HEK293T (cell line): Measurements from ENCODE around the gene CPED1.
A peak's percentile ranks its signal among the peaks of the same experiment; 100 is the strongest.

Source experiments
- CTCF ChIA-PET: fragments of 350-600 bp; formaldehyde crosslinking; extraction: SDS; loops from one replicate; lab custom pipeline; 2021; ENCODE audit warnings: antibody characterized with exemption, inconsistent platforms; lab: Yijun Ruan, JAX
- POLR2A ChIA-PET: fragments of 350-600 bp; formaldehyde crosslinking; extraction: SDS; loops from one replicate; lab custom pipeline; 2020; ENCODE audit warnings: antibody characterized with exemption, inconsistent platforms; lab: Yijun Ruan, JAX
- DNase-seq: peaks from one replicate; pipeline ENCODE4 v3.0.0; 2012; ENCODE audit warnings: mixed read lengths; ENCODE audit errors: extremely low spot score
- ARNT ChIP-seq: fragments of 450-650 bp; IDR thresholded peaks from 2 replicates; pipeline ENCODE4 v1.6.1; 2017; ENCODE audit warnings: mild to moderate bottlenecking
- BHLHE40 ChIP-seq: fragments of 450-650 bp; IDR thresholded peaks from 2 replicates; pipeline ENCODE4 v1.6.1; 2016; ENCODE audit warnings: mild to moderate bottlenecking, moderate library complexity, borderline replicate concordance
- CTBP1 ChIP-seq: fragments of 450-650 bp; IDR thresholded peaks from 2 replicates; pipeline ENCODE4 v1.6.1; 2016; ENCODE audit warnings: borderline replicate concordance
- ELF4 ChIP-seq: fragments of 450-650 bp; IDR thresholded peaks from 2 replicates; pipeline ENCODE4 v1.6.1; 2017; ENCODE audit warnings: antibody characterized with exemption
- FOXA1 ChIP-seq: fragments of 450-650 bp; IDR thresholded peaks from 2 replicates; pipeline ENCODE4 v1.6.1; 2016; ENCODE audit warnings: mild to moderate bottlenecking
- FOXK2 ChIP-seq: fragments of 450-650 bp; IDR thresholded peaks from 2 replicates; pipeline ENCODE4 v1.6.1; 2016; ENCODE audit warnings: mild to moderate bottlenecking
- HDGF ChIP-seq: fragments of 450-650 bp; IDR thresholded peaks from 2 replicates; pipeline ENCODE4 v1.6.1; 2017; ENCODE audit warnings: antibody characterized with exemption, borderline replicate concordance
- L3MBTL2 ChIP-seq: fragments of 450-650 bp; conservative IDR thresholded peaks from 2 replicates; pipeline ENCODE4 v1.6.1; 2016; ENCODE audit warnings: mild to moderate bottlenecking
- LEF1 ChIP-seq: fragments of 450-650 bp; IDR thresholded peaks from 2 replicates; pipeline ENCODE4 v1.6.1; 2017; ENCODE audit warnings: mild to moderate bottlenecking, borderline replicate concordance
- NFRKB ChIP-seq: fragments of 450-650 bp; IDR thresholded peaks from 2 replicates; pipeline ENCODE4 v1.6.1; 2016; ENCODE audit warnings: mild to moderate bottlenecking, moderate library complexity
- PKNOX1 ChIP-seq: fragments of 450-650 bp; IDR thresholded peaks from 2 replicates; pipeline ENCODE4 v1.6.1; 2016
- SP1 ChIP-seq: fragments of 450-650 bp; IDR thresholded peaks from 2 replicates; pipeline ENCODE4 v1.6.1; 2017
- SUZ12 ChIP-seq: fragments of 450-650 bp; IDR thresholded peaks from 2 replicates; pipeline ENCODE4 v1.6.1; 2016; ENCODE audit warnings: mild to moderate bottlenecking
- TARDBP ChIP-seq: fragments of 450-650 bp; IDR thresholded peaks from 2 replicates; pipeline ENCODE4 v1.6.1; 2016
- ZNF384 ChIP-seq: fragments of 450-650 bp; IDR thresholded peaks from 2 replicates; pipeline ENCODE4 v1.6.1; 2016

CPED1 gene

GRCh38 chr7:121019018-121019417 is 30.5 kb downstream of the CPED1 start:
- CTCF ChIA-PET: no interaction called here
- POLR2A ChIA-PET: no interaction called here

GRCh38 chr7:121020249-121020988 is 31.9 kb downstream of the CPED1 start:
- POLR2A ChIA-PET: no interaction called here

More at GRCh38 chr7:121019018-121019417, 30.5 kb downstream of the CPED1 start:
- TF ChIP-seq BHLHE40 (no peak), PKNOX1 (0 out of 2 replicates have a peak, but pooled peaks have one; percentile 19)
- no peak for DNase-seq

GRCh38 chr7:121020989-121021969 is 32.8 kb downstream of the CPED1 start:
- POLR2A ChIA-PET: no interaction called here
- TF ChIP-seq SP1 (no peak), ELF4 (no peak), PKNOX1 (no peak), TARDBP (no peak), HDGF (no peak), BHLHE40 (no peak), ZNF384 (no peak), SUZ12 (no peak), CTBP1 (no peak), FOXK2 (no peak), ARNT (no peak), FOXA1 (no peak)
- no peak for DNase-seq
- CTCF ChIA-PET: no interaction called here

More at GRCh38 chr7:121020249-121020988, 31.9 kb downstream of the CPED1 start:
- no peak for TF ChIP-seq SP1
- no peak for TF ChIP-seq PKNOX1
- no peak for TF ChIP-seq NFRKB
- TF ChIP-seq FOXK2: no peak
- no peak for TF ChIP-seq LEF1
- no peak for DNase-seq
- CTCF ChIA-PET: no interaction called here

- ChIA-PET POLR2A (no interaction called here), CTCF (no interaction called here)
- no peak for TF ChIP-seq TARDBP
- TF ChIP-seq BHLHE40: no peak
- no peak for TF ChIP-seq SUZ12
- no peak for TF ChIP-seq SP1
- no peak for TF ChIP-seq FOXK2
- TF ChIP-seq ELF4: no peak
- TF ChIP-seq LEF1: no peak
- no peak for TF ChIP-seq FOXA1
- TF ChIP-seq L3MBTL2: no peak
- TF ChIP-seq PKNOX1: no peak
- TF ChIP-seq CTBP1: no peak
- DNase-seq: no peak
Observed at GRCh38 chr7:121023194-121023593, 34.7 kb downstream of the CPED1 start.

GRCh38 chr7:121023683-121024511 is 35.4 kb downstream of the CPED1 start:
- POLR2A ChIA-PET: interaction anchor here (0.7 kb wide), 1 partner anchor 39 kb away, joined by 3 read pairs; no protein-coding TSS in a partner anchor
- TF ChIP-seq NFRKB: no peak
- peak; percentile 78 for TF ChIP-seq PKNOX1
- no peak for TF ChIP-seq FOXK2
- peak; percentile 66 for TF ChIP-seq CTBP1
- DNase-seq: peak; percentile 22
- CTCF ChIA-PET: interaction anchor here (0.7 to 1.5 kb wide), 2 partner anchors 37 to 374 kb away, joined by 4 read pairs; no protein-coding TSS in a partner anchor
